M059J (cell line): ENCODE results near the gene TGIF2. TPM values are rescaled to one million over a fixed set of nuclear protein-coding genes. Genes with fewer than 3 reads are reported as not detected.

ENCODE experiments used
- DNase-seq: peaks from one replicate; pipeline ENCODE4 v3.0.0-alpha.2; 2012; ENCODE audit warnings: low read depth
- total RNA-seq: library from RNA; depleted of rRNA; stranded (reverse); fragments of >200 nt; shearing (Covaris generic); gene quantifications from 2 replicates; pipeline ENCODE4 v1.2.3, GENCODE V29; 2014

TGIF2 gene
- total RNA-seq, 1 experiment from 2014 or later: 23.9 TPM

GRCh38 chr20:36578356-36579041, 5.1 kb downstream of the TGIF2 start:
- DNase-seq: no peak

GRCh38 chr20:36579996-36580545, 6.7 kb downstream of the TGIF2 start:
- DNase-seq: peak; percentile 77

GRCh38 chr20:36582322-36582721, 8.9 kb downstream of the TGIF2 start:
- no peak for DNase-seq

- no peak for DNase-seq
Observed at GRCh38 chr20:36582821-36583220, 9.4 kb downstream of the TGIF2 start.

- no peak for DNase-seq
Observed at GRCh38 chr20:36584018-36584481, 10.7 kb downstream of the TGIF2 start.

- peak; percentile 99 for DNase-seq
Observed at GRCh38 chr20:36585410-36586125, 12.2 kb downstream of the TGIF2 start.

- DNase-seq: no peak
Observed at GRCh38 chr20:36587388-36588070, 14.1 kb downstream of the TGIF2 start.

GRCh38 chr20:36591281-36591680, 17.9 kb downstream of the TGIF2 start:
- no peak for DNase-seq

GRCh38 chr20:36591854-36592641, 18.7 kb downstream of the TGIF2 start:
- peak; percentile 68 for DNase-seq

- no peak for DNase-seq
Observed at GRCh38 chr20:36593347-36593929, 20.0 kb downstream of the TGIF2 start.

- DNase-seq: no peak
Observed at GRCh38 chr20:36599912-36600345, 26.5 kb downstream of the TGIF2 start.

- no peak for DNase-seq
Observed at GRCh38 chr20:36601540-36601939, 28.1 kb downstream of the TGIF2 start.

- no peak for DNase-seq
Observed at GRCh38 chr20:36604952-36605398, 31.6 kb downstream of the TGIF2 start.

GRCh38 chr20:36605399-36606157, 32.2 kb downstream of the TGIF2 start, which contains the start of gene RAB5IF:
RAB5IF (plus strand) TSS chr20:36605779; CDS start chr20:36605952, 173 bp downstream.
- DNase-seq: peak; percentile 99

GRCh38 chr20:36606158-36607066, 33.0 kb downstream of the TGIF2 start:
- peak; percentile 55 for DNase-seq

- DNase-seq: peak; percentile 54
Observed at GRCh38 chr20:36607586-36608387, 34.4 kb downstream of the TGIF2 start.

- peak; percentile 31 for DNase-seq
Observed at GRCh38 chr20:36608388-36608728, 35.0 kb downstream of the TGIF2 start.

GRCh38 chr20:36611625-36612024, 38.2 kb downstream of the TGIF2 start:
- no peak for DNase-seq
